ENCODE results near the gene EIPR1.

The EIPR1 gene

GRCh38 chr2:3264010-3264744 lies 113.4 kb downstream of the EIPR1 start:
- H3K36me3 ChIP-seq (ENCODE audit: control insufficient read depth, insufficient read depth, low read length): no peaks in the 10 kb centered on the region
- peaks cover 57% of the 10 kb centered on the region for H3K27me3 ChIP-seq (ENCODE audit: control insufficient read depth, insufficient read depth, low read length, poor library complexity, severe bottlenecking)
- H3K9me3 ChIP-seq (ENCODE audit: control insufficient read depth, low read length): no peaks in the 10 kb centered on the region
- peaks cover 27% of the 10 kb centered on the region for H3K4me1 ChIP-seq (ENCODE audit: control insufficient read depth, insufficient read depth, low read length)
- no peak overlapping the region for H3K4me3 ChIP-seq (ENCODE audit: insufficient read depth, low read depth, low read length)
- H3K27ac ChIP-seq (ENCODE audit: insufficient read depth, low read depth, low read length, poor library complexity, severe bottlenecking): no peak overlapping the region
- WGBS, 2 experiments: 80 to 87% methylated on average over 12 of the region's 12 CpGs

- peaks cover 52% of the 10 kb centered on the region for H3K27me3 ChIP-seq (ENCODE audit: control insufficient read depth, insufficient read depth, low read length, poor library complexity, severe bottlenecking)
- H3K27ac ChIP-seq (ENCODE audit: insufficient read depth, low read depth, low read length, poor library complexity, severe bottlenecking): no peak overlapping the region
- H3K36me3 ChIP-seq (ENCODE audit: control insufficient read depth, insufficient read depth, low read length): no peaks in the 10 kb centered on the region
- no peaks in the 10 kb centered on the region for H3K9me3 ChIP-seq (ENCODE audit: control insufficient read depth, low read length)
- H3K4me3 ChIP-seq (ENCODE audit: insufficient read depth, low read depth, low read length): no peak overlapping the region
- WGBS, 2 experiments: 94 to 97% methylated on average over 16 of the region's 16 CpGs
- peaks cover 27% of the 10 kb centered on the region for H3K4me1 ChIP-seq (ENCODE audit: control insufficient read depth, insufficient read depth, low read length)
Measured at GRCh38 chr2:3263487-3263886, 114.1 kb downstream of the EIPR1 start.

- Histone ChIP-seq H3K4me3 (ENCODE audit: insufficient read depth, low read depth, low read length) (no peak overlapping the region), H3K27me3 (ENCODE audit: control insufficient read depth, insufficient read depth, low read length, poor library complexity, severe bottlenecking) (peaks cover 45% of the 10 kb centered on the region), H3K9me3 (ENCODE audit: control insufficient read depth, low read length) (no peaks in the 10 kb centered on the region), H3K4me1 (ENCODE audit: control insufficient read depth, insufficient read depth, low read length) (peaks cover 27% of the 10 kb centered on the region), H3K36me3 (ENCODE audit: control insufficient read depth, insufficient read depth, low read length) (no peaks in the 10 kb centered on the region), H3K27ac (ENCODE audit: insufficient read depth, low read depth, low read length, poor library complexity, severe bottlenecking) (no peak overlapping the region)
- WGBS, 2 experiments: 95% methylated on average over 18 of the region's 18 CpGs
Measured at GRCh38 chr2:3262437-3263388, 114.9 kb downstream of the EIPR1 start.

- H3K36me3 ChIP-seq (ENCODE audit: control insufficient read depth, insufficient read depth, low read length): no peaks in the 10 kb centered on the region
- no peak overlapping the region for H3K4me3 ChIP-seq (ENCODE audit: insufficient read depth, low read depth, low read length)
- WGBS, 2 experiments: 96% methylated on average over 8 of the region's 8 CpGs
- H3K4me1 ChIP-seq (ENCODE audit: control insufficient read depth, insufficient read depth, low read length): peaks cover 21% of the 10 kb centered on the region
- no peak overlapping the region for H3K27ac ChIP-seq (ENCODE audit: insufficient read depth, low read depth, low read length, poor library complexity, severe bottlenecking)
- H3K9me3 ChIP-seq (ENCODE audit: control insufficient read depth, low read length): no peaks in the 10 kb centered on the region
- H3K27me3 ChIP-seq (ENCODE audit: control insufficient read depth, insufficient read depth, low read length, poor library complexity, severe bottlenecking): peaks cover 35% of the 10 kb centered on the region
Measured at GRCh38 chr2:3261511-3261910, 116.1 kb downstream of the EIPR1 start.

- Histone ChIP-seq H3K27ac (ENCODE audit: insufficient read depth, low read depth, low read length, poor library complexity, severe bottlenecking) (no peak overlapping the region), H3K27me3 (ENCODE audit: control insufficient read depth, insufficient read depth, low read length, poor library complexity, severe bottlenecking) (peaks cover 35% of the 10 kb centered on the region), H3K4me1 (ENCODE audit: control insufficient read depth, insufficient read depth, low read length) (peaks cover 17% of the 10 kb centered on the region), H3K4me3 (ENCODE audit: insufficient read depth, low read depth, low read length) (no peak overlapping the region), H3K36me3 (ENCODE audit: control insufficient read depth, insufficient read depth, low read length) (no peaks in the 10 kb centered on the region), H3K9me3 (ENCODE audit: control insufficient read depth, low read length) (no peaks in the 10 kb centered on the region)
- WGBS, 2 experiments: 88 to 95% methylated on average over 6 of the region's 6 CpGs
Measured at GRCh38 chr2:3260959-3261358, 116.7 kb downstream of the EIPR1 start.

GRCh38 chr2:3257826-3258225 lies 119.8 kb downstream of the EIPR1 start:
- Histone ChIP-seq H3K9me3 (ENCODE audit: control insufficient read depth, low read length) (no peaks in the 10 kb centered on the region), H3K36me3 (ENCODE audit: control insufficient read depth, insufficient read depth, low read length) (no peaks in the 10 kb centered on the region), H3K4me3 (ENCODE audit: insufficient read depth, low read depth, low read length) (no peak overlapping the region), H3K27me3 (ENCODE audit: control insufficient read depth, insufficient read depth, low read length, poor library complexity, severe bottlenecking) (peaks cover 10% of the 10 kb centered on the region), H3K4me1 (ENCODE audit: control insufficient read depth, insufficient read depth, low read length) (no peaks in the 10 kb centered on the region), H3K27ac (ENCODE audit: insufficient read depth, low read depth, low read length, poor library complexity, severe bottlenecking) (no peak overlapping the region)
- 94 to 95% methylated on average over 8 of the region's 8 CpGs for WGBS, 2 experiments

GRCh38 chr2:3257166-3257565 lies 120.5 kb downstream of the EIPR1 start:
- Histone ChIP-seq H3K36me3 (ENCODE audit: control insufficient read depth, insufficient read depth, low read length) (no peaks in the 10 kb centered on the region), H3K4me1 (ENCODE audit: control insufficient read depth, insufficient read depth, low read length) (no peaks in the 10 kb centered on the region), H3K9me3 (ENCODE audit: control insufficient read depth, low read length) (no peaks in the 10 kb centered on the region), H3K27me3 (ENCODE audit: control insufficient read depth, insufficient read depth, low read length, poor library complexity, severe bottlenecking) (peaks cover 3% of the 10 kb centered on the region), H3K4me3 (ENCODE audit: insufficient read depth, low read depth, low read length) (no peak overlapping the region), H3K27ac (ENCODE audit: insufficient read depth, low read depth, low read length, poor library complexity, severe bottlenecking) (no peak overlapping the region)
- 91 to 94% methylated on average over 14 of the region's 14 CpGs for WGBS, 2 experiments

GRCh38 chr2:3256605-3257004 lies 121.0 kb downstream of the EIPR1 start:
- Histone ChIP-seq H3K36me3 (ENCODE audit: control insufficient read depth, insufficient read depth, low read length) (no peaks in the 10 kb centered on the region), H3K4me3 (ENCODE audit: insufficient read depth, low read depth, low read length) (no peak overlapping the region), H3K27me3 (ENCODE audit: control insufficient read depth, insufficient read depth, low read length, poor library complexity, severe bottlenecking) (no peaks in the 10 kb centered on the region), H3K4me1 (ENCODE audit: control insufficient read depth, insufficient read depth, low read length) (no peaks in the 10 kb centered on the region), H3K9me3 (ENCODE audit: control insufficient read depth, low read length) (no peaks in the 10 kb centered on the region), H3K27ac (ENCODE audit: insufficient read depth, low read depth, low read length, poor library complexity, severe bottlenecking) (no peak overlapping the region)
- WGBS, 2 experiments: 95 to 96% methylated on average over 13 of the region's 13 CpGs

GRCh38 chr2:3256157-3256556 lies 121.5 kb downstream of the EIPR1 start:
- no peak overlapping the region for H3K27ac ChIP-seq (ENCODE audit: insufficient read depth, low read depth, low read length, poor library complexity, severe bottlenecking)
- H3K9me3 ChIP-seq (ENCODE audit: control insufficient read depth, low read length): no peaks in the 10 kb centered on the region
- H3K36me3 ChIP-seq (ENCODE audit: control insufficient read depth, insufficient read depth, low read length): no peaks in the 10 kb centered on the region
- WGBS, 2 experiments: 93 to 94% methylated on average over 16 of the region's 16 CpGs
- no peak overlapping the region for H3K4me3 ChIP-seq (ENCODE audit: insufficient read depth, low read depth, low read length)
- no peaks in the 10 kb centered on the region for H3K27me3 ChIP-seq (ENCODE audit: control insufficient read depth, insufficient read depth, low read length, poor library complexity, severe bottlenecking)
- H3K4me1 ChIP-seq (ENCODE audit: control insufficient read depth, insufficient read depth, low read length): no peaks in the 10 kb centered on the region

GRCh38 chr2:3254442-3254941 lies 123.1 kb downstream of the EIPR1 start:
- Histone ChIP-seq H3K27me3 (ENCODE audit: control insufficient read depth, insufficient read depth, low read length, poor library complexity, severe bottlenecking) (no peaks in the 10 kb centered on the region), H3K9me3 (ENCODE audit: control insufficient read depth, low read length) (no peaks in the 10 kb centered on the region), H3K27ac (ENCODE audit: insufficient read depth, low read depth, low read length, poor library complexity, severe bottlenecking) (no peak overlapping the region), H3K4me3 (ENCODE audit: insufficient read depth, low read depth, low read length) (no peak overlapping the region), H3K36me3 (ENCODE audit: control insufficient read depth, insufficient read depth, low read length) (peaks cover 2% of the 10 kb centered on the region), H3K4me1 (ENCODE audit: control insufficient read depth, insufficient read depth, low read length) (no peaks in the 10 kb centered on the region)
- WGBS, 2 experiments: 94 to 97% methylated on average over 10 of the region's 10 CpGs

Measured in ectodermal cell (in vitro differentiated cells).